ENCODE results near the gene OSBPL5.

DNA sequence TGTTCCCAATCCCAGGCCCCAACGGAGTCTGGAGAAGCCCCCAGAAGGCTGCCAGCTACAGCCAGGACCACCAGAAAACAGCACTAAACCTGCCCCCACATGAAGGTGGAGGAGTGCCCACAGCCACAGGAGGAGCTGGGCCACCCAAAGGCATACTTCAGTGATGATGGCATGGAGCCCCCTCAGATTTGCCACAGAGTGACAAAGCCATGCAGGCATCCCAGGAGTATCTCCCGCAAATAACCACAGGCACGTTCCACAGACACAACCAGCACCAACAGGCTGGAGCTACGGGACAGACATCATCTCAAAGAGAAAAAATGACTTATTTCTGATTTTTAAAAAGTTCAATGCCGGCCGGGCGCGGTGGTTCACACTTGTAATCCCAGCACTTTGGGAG lies 118.5 kb downstream of the OSBPL5 start:
- TF ChIP-seq POLR2AphosphoS5 (IDR thresholded peaks at IDR 0.05; ENCODE audit: low read depth, low read length) (no peak), SIN3A (IDR thresholded peaks at IDR 0.05; ENCODE audit: borderline replicate concordance, insufficient read depth, low read length) (no peak)
- TF ChIP-seq, protein P1, sequence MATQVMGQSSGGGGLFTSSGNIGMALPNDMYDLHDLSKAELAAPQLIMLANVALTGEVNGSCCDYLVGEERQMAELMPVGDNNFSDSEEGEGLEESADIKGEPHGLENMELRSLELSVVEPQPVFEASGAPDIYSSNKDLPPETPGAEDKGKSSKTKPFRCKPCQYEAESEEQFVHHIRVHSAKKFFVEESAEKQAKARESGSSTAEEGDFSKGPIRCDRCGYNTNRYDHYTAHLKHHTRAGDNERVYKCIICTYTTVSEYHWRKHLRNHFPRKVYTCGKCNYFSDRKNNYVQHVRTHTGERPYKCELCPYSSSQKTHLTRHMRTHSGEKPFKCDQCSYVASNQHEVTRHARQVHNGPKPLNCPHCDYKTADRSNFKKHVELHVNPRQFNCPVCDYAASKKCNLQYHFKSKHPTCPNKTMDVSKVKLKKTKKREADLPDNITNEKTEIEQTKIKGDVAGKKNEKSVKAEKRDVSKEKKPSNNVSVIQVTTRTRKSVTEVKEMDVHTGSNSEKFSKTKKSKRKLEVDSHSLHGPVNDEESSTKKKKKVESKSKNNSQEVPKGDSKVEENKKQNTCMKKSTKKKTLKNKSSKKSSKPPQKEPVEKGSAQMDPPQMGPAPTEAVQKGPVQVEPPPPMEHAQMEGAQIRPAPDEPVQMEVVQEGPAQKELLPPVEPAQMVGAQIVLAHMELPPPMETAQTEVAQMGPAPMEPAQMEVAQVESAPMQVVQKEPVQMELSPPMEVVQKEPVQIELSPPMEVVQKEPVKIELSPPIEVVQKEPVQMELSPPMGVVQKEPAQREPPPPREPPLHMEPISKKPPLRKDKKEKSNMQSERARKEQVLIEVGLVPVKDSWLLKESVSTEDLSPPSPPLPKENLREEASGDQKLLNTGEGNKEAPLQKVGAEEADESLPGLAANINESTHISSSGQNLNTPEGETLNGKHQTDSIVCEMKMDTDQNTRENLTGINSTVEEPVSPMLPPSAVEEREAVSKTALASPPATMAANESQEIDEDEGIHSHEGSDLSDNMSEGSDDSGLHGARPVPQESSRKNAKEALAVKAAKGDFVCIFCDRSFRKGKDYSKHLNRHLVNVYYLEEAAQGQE (IDR thresholded peaks at IDR 0.05; ENCODE audit: insufficient read depth in 1 of 2, low read depth in 2 of 2, low read length in 2 of 2): no peak

Data from PFSK-1 (cell line).